Lower leg skin (tissue), 4 donors: ENCODE results near the gene PPFIA1. TPM values are rescaled to one million over a fixed set of nuclear protein-coding genes. Genes with fewer than 3 reads are reported as not detected.
A peak's percentile ranks its signal among the peaks of the same experiment; 100 is the strongest.
"Not testable (repeated sequence)": the region's sequence is repeated elsewhere in the genome, so short reads cannot be mapped to it uniquely, and the experiment has no call there.

Source experiments
- DNase-seq, 2 donors: peaks; one replicate each; pipeline ENCODE4 v3.0.0-alpha.2; 2019; ENCODE audit warnings: low spot score in 2 of 2
- H3K4me3 ChIP-seq: fragments of 200-600 bp; sonication (generic); 2 replicates; pipeline ENCODE4 v1.5.1; 2017; ENCODE audit warnings: mild to moderate bottlenecking, low read depth; ENCODE audit not compliant: poor library complexity, severe bottlenecking
- POLR2A ChIP-seq, 2 donors: fragments of 450-650 bp; IDR thresholded peaks; one replicate each; pipeline ENCODE4 v1.6.1; 2016 to 2017; ENCODE audit warnings: antibody characterized with exemption in 2 of 2, mild to moderate bottlenecking in 1 of 2, moderate library complexity in 1 of 2
- WGBS, 2 donors: methylation state at CpG; one replicate each; pipeline ENCODE4 v1.1.5; 2018; 5-methylcytosine and 5-hydroxymethylcytosine counted together
- intact Hi-C: fragments of 100-400 bp; cut with DNase I; formaldehyde crosslinking; loops from one replicate; pipeline ENCODE4 v1.15.0; 2023; ENCODE audit warnings: low total_unique reads
- total RNA-seq, 4 donors: library from RNA; depleted of rRNA; stranded (reverse); fragments of >200 nt; gene quantifications; one replicate each; pipeline ENCODE4 v1.1.0, GENCODE V29; 2016
- TF ChIP-seq, protein P1 (sequence below), 3 donors: fragments of 450-650 bp; IDR thresholded peaks; one replicate each; pipeline ENCODE4 v1.5.1; 2016; ENCODE audit warnings: antibody characterized with exemption in 3 of 3, mild to moderate bottlenecking in 3 of 3, moderate library complexity in 2 of 3

The PPFIA1 gene
- total RNA-seq, 4 donors from 2014 or later = 31.9 to 61.7 (median 48.5) TPM

DNA sequence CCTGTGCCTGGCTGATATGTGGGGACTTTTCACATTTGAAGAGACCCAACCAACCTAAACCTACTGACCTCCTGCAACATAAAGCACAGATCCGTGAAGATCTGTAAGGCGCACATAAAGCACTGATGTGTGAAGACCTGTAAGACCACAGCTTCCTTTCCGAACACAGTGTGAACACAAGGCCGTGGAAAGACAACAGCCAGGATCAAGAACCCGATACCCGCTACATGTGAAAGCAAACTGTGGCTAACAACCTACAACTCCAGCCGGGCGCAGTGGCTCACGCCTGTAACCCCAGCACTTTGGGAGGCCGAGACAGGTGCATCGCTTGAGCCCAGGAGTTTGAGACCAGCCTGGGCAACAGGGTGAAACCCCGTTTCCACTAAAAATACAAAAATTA, 17.6 kb upstream of the PPFIA1 start:
- intact Hi-C loops = no loop called here
- no peak for DNase-seq
- TF ChIP-seq POLR2A (IDR thresholded peaks at IDR 0.05) = no peak
- TF ChIP-seq, protein P1, sequence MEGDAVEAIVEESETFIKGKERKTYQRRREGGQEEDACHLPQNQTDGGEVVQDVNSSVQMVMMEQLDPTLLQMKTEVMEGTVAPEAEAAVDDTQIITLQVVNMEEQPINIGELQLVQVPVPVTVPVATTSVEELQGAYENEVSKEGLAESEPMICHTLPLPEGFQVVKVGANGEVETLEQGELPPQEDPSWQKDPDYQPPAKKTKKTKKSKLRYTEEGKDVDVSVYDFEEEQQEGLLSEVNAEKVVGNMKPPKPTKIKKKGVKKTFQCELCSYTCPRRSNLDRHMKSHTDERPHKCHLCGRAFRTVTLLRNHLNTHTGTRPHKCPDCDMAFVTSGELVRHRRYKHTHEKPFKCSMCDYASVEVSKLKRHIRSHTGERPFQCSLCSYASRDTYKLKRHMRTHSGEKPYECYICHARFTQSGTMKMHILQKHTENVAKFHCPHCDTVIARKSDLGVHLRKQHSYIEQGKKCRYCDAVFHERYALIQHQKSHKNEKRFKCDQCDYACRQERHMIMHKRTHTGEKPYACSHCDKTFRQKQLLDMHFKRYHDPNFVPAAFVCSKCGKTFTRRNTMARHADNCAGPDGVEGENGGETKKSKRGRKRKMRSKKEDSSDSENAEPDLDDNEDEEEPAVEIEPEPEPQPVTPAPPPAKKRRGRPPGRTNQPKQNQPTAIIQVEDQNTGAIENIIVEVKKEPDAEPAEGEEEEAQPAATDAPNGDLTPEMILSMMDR (IDR thresholded peaks at IDR 0.05) = no peak
- no peak overlapping the region for H3K4me3 ChIP-seq
- WGBS, 2 donors = 91 to 97% methylated on average over 12 of the region's 12 CpGs

DNA sequence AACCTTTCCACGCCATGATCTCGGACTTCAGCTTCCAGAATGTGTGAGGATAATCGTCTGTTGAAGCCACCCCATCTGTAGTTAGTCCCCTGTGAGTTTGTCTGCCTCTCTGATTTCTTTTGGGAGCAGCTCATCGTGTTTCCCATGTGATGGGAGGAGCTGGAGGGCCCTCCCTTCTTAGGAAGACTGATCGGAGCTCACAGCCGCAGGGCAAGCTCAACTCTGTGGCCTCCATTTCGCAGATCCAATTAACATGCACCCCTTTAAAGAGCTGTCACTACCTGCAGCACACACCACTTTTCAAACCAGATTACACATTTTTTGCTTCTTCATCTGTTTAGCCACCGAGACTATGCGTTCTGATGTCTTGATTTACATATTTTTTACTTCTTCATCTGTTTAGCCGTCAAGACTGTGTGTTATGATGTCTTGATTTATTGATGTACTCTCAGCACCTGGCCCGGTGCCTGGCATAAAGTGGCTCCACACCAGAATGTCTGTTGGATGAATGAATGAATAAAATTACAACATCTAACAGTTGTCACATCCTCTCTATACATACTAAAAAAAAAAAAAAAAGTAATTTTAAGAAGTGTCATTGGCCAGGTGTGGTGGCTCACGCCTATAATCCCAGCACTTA, 14.9 kb upstream of the PPFIA1 start:
- TF ChIP-seq, protein P1 (IDR thresholded peaks at IDR 0.05) = no peak
- TF ChIP-seq POLR2A (IDR thresholded peaks at IDR 0.05) = no peak
- 30 to 39% methylated on average over 12 of the region's 12 CpGs for WGBS, 2 donors
- intact Hi-C loops = no loop called here
- H3K4me3 ChIP-seq = no peak overlapping the region
- DNase-seq = peak in 1 of 2 donors; percentile 53

DNA sequence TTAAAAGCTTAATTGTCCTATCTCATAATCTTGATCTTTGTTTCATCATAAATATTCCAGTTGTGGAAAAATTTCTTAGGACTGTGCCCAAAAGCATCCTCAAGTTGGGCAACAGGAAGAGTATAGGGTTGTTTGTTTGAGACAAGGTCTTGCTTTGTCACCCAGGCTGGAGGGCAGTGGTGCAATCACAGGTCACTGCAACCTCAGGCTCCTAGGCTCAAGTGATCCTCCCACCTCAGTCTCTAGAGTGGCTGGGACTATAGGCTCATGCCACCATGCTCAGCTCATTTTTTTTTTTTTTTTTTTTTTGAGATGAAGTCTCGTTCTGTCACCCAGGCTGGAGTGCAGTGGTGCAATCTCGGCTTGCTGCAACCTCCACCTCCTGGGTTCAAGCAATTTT, 11.4 kb upstream of the PPFIA1 start:
- DNase-seq, H3K4me3 ChIP-seq, intact Hi-C loops: not testable (repeated sequence)
- WGBS, 2 donors = 89 to 100% methylated on average over 2 of the region's 2 CpGs

DNA sequence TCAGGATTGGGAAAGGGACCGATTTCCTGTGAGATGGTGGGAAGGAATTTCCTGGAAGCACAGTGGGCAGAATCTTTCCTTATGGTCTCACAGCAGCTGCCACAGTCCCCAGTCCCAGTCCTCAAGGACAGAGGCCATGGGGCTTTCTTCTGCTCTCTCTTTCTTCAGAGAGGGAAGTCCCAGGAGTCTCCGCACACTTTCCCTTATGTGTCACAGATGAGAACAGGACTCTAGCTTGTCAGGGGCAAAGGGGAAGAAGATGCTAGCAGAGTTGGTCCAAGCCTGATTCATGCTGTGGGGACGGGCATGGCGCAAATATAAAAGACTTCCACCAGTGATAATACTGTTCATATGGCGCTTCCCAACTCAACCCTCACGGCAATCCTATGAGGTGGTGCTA, 7.5 kb upstream of the PPFIA1 start:
- no peak for DNase-seq
- intact Hi-C loops = no loop called here
- 88 to 90% methylated on average over 6 of the region's 6 CpGs for whole genome bisulfite sequencing, 2 donors
- no peak for TF ChIP-seq POLR2A (IDR thresholded peaks at IDR 0.05)
- TF ChIP-seq, protein P1 (IDR thresholded peaks at IDR 0.05) = no peak
- no peak overlapping the region for H3K4me3 ChIP-seq

DNA sequence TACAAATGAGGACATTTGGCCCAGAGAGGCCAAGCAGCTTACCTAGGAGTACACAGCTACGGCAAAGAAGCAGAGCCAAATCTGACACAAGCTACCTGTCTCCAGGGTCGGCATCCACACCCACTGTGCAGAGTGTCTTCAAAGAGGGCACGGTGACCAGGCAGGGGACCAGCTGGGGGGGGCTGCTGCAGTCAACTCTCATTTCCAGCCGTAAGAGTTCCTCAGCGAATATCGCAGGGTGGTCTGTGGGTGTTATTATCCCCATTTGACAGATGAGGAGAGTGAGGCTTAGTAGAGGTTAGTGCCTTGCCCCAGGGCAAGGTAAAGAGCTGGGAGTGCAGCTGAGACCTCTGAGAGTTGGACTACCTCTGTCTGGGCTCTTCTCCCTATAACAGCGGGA, 7.1 kb upstream of the PPFIA1 start:
- H3K4me3 ChIP-seq = no peak overlapping the region
- no peak for DNase-seq
- WGBS, 2 donors = 93 to 95% methylated on average over 7 of the region's 7 CpGs
- intact Hi-C loops = no loop called here
- TF ChIP-seq, protein P1 (IDR thresholded peaks at IDR 0.05) = no peak
- TF ChIP-seq POLR2A (IDR thresholded peaks at IDR 0.05) = no peak

DNA sequence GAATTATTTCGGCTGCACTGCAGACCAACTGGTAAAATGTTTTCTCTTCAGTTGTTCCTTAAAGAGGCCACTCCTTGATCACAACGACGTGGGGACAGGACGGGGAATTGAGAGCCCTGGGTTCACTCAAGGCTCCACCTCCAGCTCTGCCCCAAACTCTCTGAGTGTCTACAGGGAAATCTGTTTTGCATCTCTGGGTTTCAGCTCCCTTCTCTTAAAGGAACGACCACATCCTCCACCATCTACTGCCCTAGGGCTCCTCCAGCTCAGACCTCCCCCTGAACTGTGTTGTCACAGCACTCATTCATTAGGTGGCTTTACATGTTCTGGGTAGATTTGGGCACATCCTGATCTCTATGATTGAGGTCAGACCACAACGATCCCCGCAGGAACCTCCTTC, 5.1 kb upstream of the PPFIA1 start:
- WGBS, 2 donors = 42 to 45% methylated on average over 7 of the region's 7 CpGs
- no peak overlapping the region for H3K4me3 ChIP-seq
- DNase-seq = no peak
- TF ChIP-seq, protein P1 (IDR thresholded peaks at IDR 0.05) = no peak
- intact Hi-C loops = no loop called here
